H1 (cell line): Measurements from ENCODE around the gene SEC61B. TPM values are rescaled to one million over a fixed set of nuclear protein-coding genes. Genes with fewer than 3 reads are reported as not detected.

ENCODE experiments used
- CTCF ChIA-PET: fragments of 300-600 bp; sonication (Branson Sonifier 250); formaldehyde crosslinking; loops from one replicate; lab custom pipeline; 2021; ENCODE audit not compliant: partially characterized antibody; lab: Charles Lee
- POLR2A ChIA-PET: fragments of 300-600 bp; sonication (Branson Sonifier 250); formaldehyde crosslinking; loops from one replicate; lab custom pipeline; 2021; ENCODE audit warnings: inconsistent platforms; ENCODE audit not compliant: partially characterized antibody; lab: Charles Lee
- DNase-seq, 2 experiments: peaks; one replicate each; pipeline versions ENCODE4 v3.0.0 to v3.0.0-alpha.2; 2010 to 2022; ENCODE audit warnings: low spot score in 2 of 2, low read depth in 1 of 2, mixed read lengths in 1 of 2
- FAIRE-seq: peaks from 2 replicates; lab custom pipeline; 2011; peaks lifted over from hg19 to GRCh38; lab: Jason Lieb, UNC
- H2AFZ ChIP-seq: 2 replicates; pipeline ENCODE4 v1.8.1; 2012; ENCODE audit warnings: low read length, inconsistent platforms
- H2AK5ac ChIP-seq: 2 replicates; pipeline ENCODE4 v1.6.1; 2013; ENCODE audit warnings: low read depth, low read length
- H2BK120ac ChIP-seq: replicated peaks from 2 replicates; pipeline ENCODE3; 2013; ENCODE audit warnings: low read depth, low read length, inconsistent platforms
- H2BK12ac ChIP-seq: 2 replicates; pipeline ENCODE4 v1.6.1; 2013; ENCODE audit warnings: low read depth, low read length
- H2BK15ac ChIP-seq: 2 replicates; pipeline ENCODE4 v1.6.1; 2013; ENCODE audit warnings: low read length
- H2BK20ac ChIP-seq: 2 replicates; pipeline ENCODE4 v1.6.1; 2013; ENCODE audit warnings: low read length
- H2BK5ac ChIP-seq: 2 replicates; pipeline ENCODE4 v1.6.1; 2013; ENCODE audit warnings: low read depth, low read length
- H3K14ac ChIP-seq: 2 replicates; pipeline ENCODE4 v1.6.1; 2013; ENCODE audit warnings: inconsistent platforms; ENCODE audit not compliant: insufficient read length
- H3K18ac ChIP-seq: 2 replicates; pipeline ENCODE4 v1.6.1; 2013; ENCODE audit warnings: low read length; ENCODE audit errors: extremely low read depth
- H3K23ac ChIP-seq: 2 replicates; pipeline ENCODE4 v1.6.1; 2013; ENCODE audit warnings: inconsistent platforms; ENCODE audit not compliant: insufficient read length
- H3K23me2 ChIP-seq: 2 replicates; pipeline ENCODE4 v1.6.1; 2013; ENCODE audit warnings: low read depth, low read length
- H3K27ac ChIP-seq: 2 replicates; pipeline ENCODE4 v1.6.1; 2011; ENCODE audit warnings: low read depth, low read length, inconsistent platforms
- H3K27me3 ChIP-seq, 4 experiments: replicated peaks in 1 of 4; 1 replicate in 1 of 4; 2 replicates in 3 of 4; pipeline versions ENCODE4 v1.6.1 to v1.8.1; 2011 to 2013; ENCODE audit warnings: low read length in 3 of 4, mild to moderate bottlenecking in 3 of 4, inconsistent platforms in 2 of 4, mixed read lengths in 2 of 4, moderate library complexity in 1 of 4; ENCODE audit not compliant: control insufficient read depth in 3 of 4, insufficient read depth in 3 of 4; ENCODE audit errors: extremely low read depth in 1 of 4
- H3K36me3 ChIP-seq, 4 experiments: 2 replicates each; pipeline versions ENCODE4 v1.6.1 to v1.8.1; 2011 to 2013; ENCODE audit warnings: mild to moderate bottlenecking in 4 of 4, low read length in 3 of 4, moderate library complexity in 2 of 4, control low read depth in 1 of 4, inconsistent platforms in 1 of 4; ENCODE audit not compliant: insufficient read depth in 4 of 4, control insufficient read depth in 2 of 4
- H3K4ac ChIP-seq: replicated peaks from 2 replicates; pipeline ENCODE3; 2013; ENCODE audit warnings: low read length, low read depth, mixed read lengths, inconsistent platforms; ENCODE audit not compliant: insufficient read length
- H3K4me1 ChIP-seq, 4 experiments: replicated peaks in 1 of 4; 1 replicate in 1 of 4; 2 replicates in 3 of 4; pipeline versions ENCODE4 v1.6.1 to v1.8.1; 2011 to 2013; ENCODE audit warnings: low read length in 3 of 4, inconsistent platforms in 2 of 4, mixed read lengths in 1 of 4; ENCODE audit not compliant: insufficient read depth in 4 of 4, control insufficient read depth in 3 of 4
- H3K4me2 ChIP-seq, 2 experiments: 2 replicates each; pipeline versions ENCODE4 v1.6.1 to v1.8.1; 2011 to 2013; ENCODE audit warnings: low read depth in 2 of 2, low read length in 2 of 2, control low read depth in 1 of 2, inconsistent platforms in 1 of 2, mild to moderate bottlenecking in 1 of 2; ENCODE audit not compliant: insufficient read depth in 1 of 2
- H3K4me3 ChIP-seq, 4 experiments: fragments of 200-600, 300-600 bp in 1 of 4; sonication (generic), shearing (Covaris generic), sonication (Bioruptor Twin) in 1 of 4; 2 replicates each; pipeline versions ENCODE4 v1.5.1 to v1.8.1; 2011 to 2016; ENCODE audit warnings: low read length in 4 of 4, low read depth in 3 of 4, control low read depth in 2 of 4, inconsistent platforms in 2 of 4, mild to moderate bottlenecking in 2 of 4, mixed read lengths in 1 of 4, moderate library complexity in 1 of 4; ENCODE audit not compliant: insufficient read depth in 2 of 4; ENCODE audit errors: extremely low read depth in 1 of 4
- H3K56ac ChIP-seq: replicated peaks from 2 replicates; pipeline ENCODE3; 2013; ENCODE audit warnings: low read depth, mild to moderate bottlenecking, mixed read lengths, low read length, inconsistent platforms; ENCODE audit not compliant: insufficient read length
- H3K79me1 ChIP-seq: 2 replicates; pipeline ENCODE4 v1.6.1; 2013; ENCODE audit warnings: low read depth, low read length, control low read depth
- H3K79me2 ChIP-seq, 2 experiments: 2 replicates each; pipeline versions ENCODE4 v1.6.1 to v1.8.1; 2012 to 2013; ENCODE audit warnings: low read length in 2 of 2, mild to moderate bottlenecking in 2 of 2, inconsistent platforms in 1 of 2; ENCODE audit not compliant: insufficient read depth in 2 of 2, control insufficient read depth in 1 of 2
- H3K9ac ChIP-seq, 4 experiments: replicated peaks in 1 of 4; 1 replicate in 1 of 4; 2 replicates in 3 of 4; pipeline versions ENCODE4 v1.6.1 to v1.8.1; 2011 to 2013; ENCODE audit warnings: low read depth in 3 of 4, low read length in 3 of 4, control low read depth in 2 of 4, mild to moderate bottlenecking in 2 of 4, moderate library complexity in 2 of 4, inconsistent platforms in 1 of 4; ENCODE audit errors: extremely low read depth in 1 of 4
- H3K9me3 ChIP-seq, 2 experiments: 2 replicates each; pipeline versions ENCODE4 v1.6.1 to v1.8.1; 2012 to 2013; ENCODE audit warnings: mild to moderate bottlenecking in 2 of 2, moderate library complexity in 2 of 2, control low read depth in 1 of 2, inconsistent platforms in 1 of 2, low read depth in 1 of 2, low read length in 1 of 2, mixed read lengths in 1 of 2; ENCODE audit not compliant: insufficient read depth in 2 of 2
- H4K20me1 ChIP-seq, 2 experiments: replicated peaks in 1 of 2; 2 replicates each; pipeline versions ENCODE3 to v1.8.1; 2011 to 2013; ENCODE audit warnings: inconsistent platforms in 2 of 2, low read length in 2 of 2, mild to moderate bottlenecking in 1 of 2; ENCODE audit not compliant: insufficient read depth in 2 of 2, control insufficient read depth in 1 of 2
- H4K5ac ChIP-seq: 2 replicates; pipeline ENCODE4 v1.6.1; 2013; ENCODE audit warnings: low read length, low read depth, mixed read lengths, inconsistent platforms; ENCODE audit not compliant: insufficient read length
- H4K8ac ChIP-seq: 2 replicates; pipeline ENCODE4 v1.8.0; 2013; ENCODE audit warnings: mild to moderate bottlenecking, moderate library complexity, low read length, inconsistent platforms; ENCODE audit not compliant: insufficient read depth; ENCODE audit errors: extremely low read depth
- H4K91ac ChIP-seq: replicated peaks from 2 replicates; pipeline ENCODE3; 2013; ENCODE audit warnings: low read length, mixed read lengths, inconsistent platforms; ENCODE audit not compliant: insufficient read length
- BCL11A ChIP-seq, 2 experiments: IDR thresholded peaks; one replicate each; pipeline ENCODE4 v1.6.1; 2011; ENCODE audit warnings: low read depth in 2 of 2, low read length in 2 of 2, mild to moderate bottlenecking in 2 of 2
- CTCF ChIP-seq, 3 experiments: IDR thresholded peaks; 1 replicate in 2 of 3; 2 replicates in 1 of 3; pipeline versions ENCODE4 v1.5.1 to v1.6.1; 2011; ENCODE audit warnings: low read length in 3 of 3, mild to moderate bottlenecking in 3 of 3, inconsistent platforms in 2 of 3, low read depth in 1 of 3, moderate library complexity in 1 of 3; ENCODE audit not compliant: insufficient read depth in 1 of 3; ENCODE audit errors: control extremely low read depth in 1 of 3
- E2F6 ChIP-seq: IDR thresholded peaks from 2 replicates; pipeline ENCODE4 v1.6.1; 2012; ENCODE audit warnings: inconsistent platforms
- EGR1 ChIP-seq: IDR thresholded peaks from 2 replicates; pipeline ENCODE4 v1.6.1; 2011; ENCODE audit warnings: low read depth, low read length, borderline replicate concordance
- EZH2 ChIP-seq: fragments of 200-600 bp; sonication (generic); IDR thresholded peaks from 2 replicates; pipeline ENCODE4 v1.7.1; 2012; ENCODE audit warnings: low read depth, mild to moderate bottlenecking, moderate library complexity, low read length, inconsistent platforms; ENCODE audit not compliant: severe bottlenecking
- FOSL1 ChIP-seq: IDR thresholded peaks from 2 replicates; pipeline ENCODE4 v1.6.1; 2011; ENCODE audit warnings: mild to moderate bottlenecking, low read depth, low read length, moderate library complexity; ENCODE audit not compliant: insufficient read depth
- RFX5 ChIP-seq: IDR thresholded peaks from 2 replicates; pipeline ENCODE4 v1.6.1; 2011; ENCODE audit warnings: low read depth, low read length, improper control_type of control experiment, borderline replicate concordance
- RNF2 ChIP-seq: fragments of 200-900, 300-1000 bp; sonication (generic); IDR thresholded peaks from 2 replicates; pipeline ENCODE4 v1.7.1; 2016; ENCODE audit warnings: borderline replicate concordance, low read depth, mild to moderate bottlenecking, antibody characterized with exemption, low read length; ENCODE audit not compliant: poor library complexity, severe bottlenecking; ENCODE audit errors: missing control alignments
- SP4 ChIP-seq: IDR thresholded peaks from 2 replicates; pipeline ENCODE4 v1.6.1; 2012; ENCODE audit warnings: low read length, inconsistent platforms
- WGBS, 2 experiments: shearing (Covaris generic) in 1 of 2; methylation state at CpG; one replicate each; pipeline versions ENCODE4 v1.1.6 to v1.1.7; 2013 to 2015; ENCODE audit warnings: low lambda C conversion rate in 2 of 2, mixed read lengths in 2 of 2, inconsistent platforms in 1 of 2, low coverage in 1 of 2, missing lambda C conversion rate in 1 of 2; ENCODE audit not compliant: insufficient replicate concordance in 2 of 2, insufficient coverage in 1 of 2, insufficient read length in 1 of 2; ENCODE audit errors: extremely low coverage in 1 of 2, missing lambda C conversion rate in 1 of 2; 5-methylcytosine and 5-hydroxymethylcytosine counted together
- polyA plus RNA-seq, 7 experiments: library from polyadenylated mRNA; depleted of rRNA in 3 of 7; stranded (reverse) in 5 of 7; unstranded in 2 of 7; fragments of >200 nt in 5 of 7; fragments of 200-250 nt in 2 of 7; gene quantifications; 1 replicate in 5 of 7; 2 replicates in 1 of 7; 4 replicates in 1 of 7; pipeline versions ENCODE4 v1.2.1 to v1.2.3, GENCODE V29; 2011 to 2013; ENCODE audit warnings: missing spikeins in 2 of 7, mixed read lengths in 2 of 7
- total RNA-seq: library from RNA; stranded (reverse); fragmentation: NEBNext Ultra II Directional; extraction: Animal tissue kit (Norgen Biotek cat#: 25700); gene quantifications from 2 replicates; pipeline ENCODE4 v1.2.1, GENCODE V29; 2021

The SEC61B gene
- total and polyA plus RNA-seq, 2 of the 8 experiments (the other 6 are each of a cell fraction or from before 2014, with no cell fraction given): 155 to 379 TPM

GRCh38 chr9:99253772-99254431 lies 31.8 kb downstream of the SEC61B start:
- no peak overlapping the region for H4K91ac ChIP-seq
- H3K27ac ChIP-seq: no peak overlapping the region
- H2BK12ac ChIP-seq: 0 out of 2 replicates have a peak overlapping the region, but pooled peaks have one; percentile 12
- DNase-seq (no peak), FAIRE-seq (no peak)
- no peak overlapping the region for H2BK15ac ChIP-seq
- H3K4ac ChIP-seq: no peak overlapping the region
- no peak overlapping the region for H3K18ac ChIP-seq
- H3K9me3 ChIP-seq: no peaks in the 10 kb centered on the region
- H2AK5ac ChIP-seq: no peak overlapping the region
- no peaks in the 10 kb centered on the region for H4K20me1 ChIP-seq
- no peaks in the 10 kb centered on the region for H3K79me2 ChIP-seq
- H3K27me3 ChIP-seq: no peaks in the 10 kb centered on the region
- H3K79me1 ChIP-seq: no peaks in the 10 kb centered on the region
- H3K4me1 ChIP-seq: peaks cover 0 to 2% (median 0%) of the 10 kb centered on the region in 4 experiments; a peak in 1 of 7 replicates
- no peak overlapping the region for H3K4me2 ChIP-seq
- no peaks in the 10 kb centered on the region for H3K23me2 ChIP-seq
- ChIA-PET POLR2A (no interaction called here), CTCF (interaction anchor here (0.7 kb wide), 1 partner anchor 22 kb away, joined by 4 read pairs; no protein-coding TSS in a partner anchor)
- H2BK120ac ChIP-seq: no peak overlapping the region
- H2AFZ ChIP-seq: no peak overlapping the region
- no peak overlapping the region for H3K23ac ChIP-seq
- no peak overlapping the region for H2BK5ac ChIP-seq
- no peak overlapping the region for H3K14ac ChIP-seq
- H4K5ac ChIP-seq: no peak overlapping the region
- no peak overlapping the region for H3K56ac ChIP-seq
- no peak overlapping the region for H3K9ac ChIP-seq
- H4K8ac ChIP-seq: peak overlapping the region; percentile 9; the same call in 1 of the 2 replicates
- H2BK20ac ChIP-seq: no peak overlapping the region
- no peaks in the 10 kb centered on the region for H3K36me3 ChIP-seq
- H3K4me3 ChIP-seq: no peak overlapping the region
- 96% methylated on average over 15 of the region's 15 CpGs; no CpG with 5 or more reads in 1 of the 2 experiments for WGBS, 2 experiments
- TF ChIP-seq BCL11A (IDR thresholded peaks at IDR 0.05; ENCODE audit: low read depth in 2 of 2, low read length in 2 of 2) (no peak), FOSL1 (no peak), RNF2 (no peak), E2F6 (no peak), CTCF (IDR thresholded peaks at IDR 0.05; ENCODE audit: control extremely low read depth in 1 of 3, insufficient read depth in 1 of 3, low read depth in 1 of 3, low read length in 3 of 3) (peak in 1 of 3 experiments; percentile 11; a peak in 1 of 4 replicates), EZH2 (no peak), SP4 (no peak), RFX5 (no peak), EGR1 (no peak)
